Gastroesophageal sphincter (tissue), 4 donors: ENCODE results near the gene DCST1. TPM values are rescaled to one million over a fixed set of nuclear protein-coding genes. Genes with fewer than 3 reads are reported as not detected.

Source experiments
- ATAC-seq: fragments of 150-250 bp; one replicate; pipeline ENCODE4 v1.9.1; 2016; ENCODE audit warnings: mild to moderate bottlenecking, moderate library complexity
- H3K27ac ChIP-seq, 4 donors: fragments of 200-600 bp; sonication (generic) in 3 of 4; 1 replicate in 3 of 4; 2 replicates in 1 of 4; pipeline ENCODE4 v1.5.1; 2016 to 2019
- H3K27me3 ChIP-seq: fragments of 200-600 bp; sonication (generic); one replicate; pipeline ENCODE4 v1.5.1; 2019
- H3K36me3 ChIP-seq, 2 donors: fragments of 200-600 bp; sonication (generic); one replicate each; pipeline ENCODE4 v1.5.1; 2019; ENCODE audit warnings: control low read depth in 1 of 2
- H3K4me1 ChIP-seq, 3 donors: fragments of 200-600 bp; sonication (generic); 1 replicate in 2 of 3; 2 replicates in 1 of 3; pipeline ENCODE4 v1.5.1; 2016 to 2019; ENCODE audit warnings: control low read depth in 2 of 3
- H3K4me3 ChIP-seq, 2 donors: fragments of 200-600 bp; sonication (generic); one replicate each; pipeline ENCODE4 v1.5.1; 2019; ENCODE audit warnings: mild to moderate bottlenecking in 1 of 2, moderate library complexity in 1 of 2
- H3K9me3 ChIP-seq, 3 donors: fragments of 200-600 bp; sonication (generic); one replicate each; pipeline ENCODE4 v1.5.1; 2017 to 2019; ENCODE audit warnings: control low read depth in 2 of 3
- EP300 ChIP-seq: sonication (generic); formaldehyde crosslinking; IDR thresholded peaks from one replicate; pipeline ENCODE4 v1.6.1; 2017; ENCODE audit warnings: antibody characterized with exemption, mild to moderate bottlenecking
- POLR2A ChIP-seq, 2 donors: fragments of 450-650 bp; IDR thresholded peaks; one replicate each; pipeline ENCODE4 v1.6.1; 2017; ENCODE audit warnings: antibody characterized with exemption in 2 of 2, mild to moderate bottlenecking in 2 of 2, moderate library complexity in 1 of 2
- POLR2AphosphoS5 ChIP-seq: sonication (generic); formaldehyde crosslinking; IDR thresholded peaks from one replicate; pipeline ENCODE4 v1.6.1; 2017; ENCODE audit warnings: antibody characterized with exemption
- WGBS, 2 donors: methylation state at CpG; one replicate each; pipeline ENCODE4 v1.1.5; 2018; ENCODE audit warnings: low coverage in 1 of 2; 5-methylcytosine and 5-hydroxymethylcytosine counted together
- total RNA-seq, 4 donors: library from RNA; depleted of rRNA; stranded (reverse); fragments of >200 nt; gene quantifications; one replicate each; pipeline ENCODE4 v1.1.0, GENCODE V29; 2016
- TF ChIP-seq, protein P1 (sequence below), 4 experiments: fragments of 200-600 bp in 2 of 4; fragments of 450-650 bp in 2 of 4; sonication (generic) in 1 of 4; IDR thresholded peaks; one replicate each; pipeline ENCODE4 v1.5.1; 2017 to 2019; ENCODE audit warnings: antibody characterized with exemption in 4 of 4, mild to moderate bottlenecking in 2 of 4, moderate library complexity in 2 of 4

Gene DCST1
- total RNA-seq, 4 donors from 2014 or later: not detected

DNA sequence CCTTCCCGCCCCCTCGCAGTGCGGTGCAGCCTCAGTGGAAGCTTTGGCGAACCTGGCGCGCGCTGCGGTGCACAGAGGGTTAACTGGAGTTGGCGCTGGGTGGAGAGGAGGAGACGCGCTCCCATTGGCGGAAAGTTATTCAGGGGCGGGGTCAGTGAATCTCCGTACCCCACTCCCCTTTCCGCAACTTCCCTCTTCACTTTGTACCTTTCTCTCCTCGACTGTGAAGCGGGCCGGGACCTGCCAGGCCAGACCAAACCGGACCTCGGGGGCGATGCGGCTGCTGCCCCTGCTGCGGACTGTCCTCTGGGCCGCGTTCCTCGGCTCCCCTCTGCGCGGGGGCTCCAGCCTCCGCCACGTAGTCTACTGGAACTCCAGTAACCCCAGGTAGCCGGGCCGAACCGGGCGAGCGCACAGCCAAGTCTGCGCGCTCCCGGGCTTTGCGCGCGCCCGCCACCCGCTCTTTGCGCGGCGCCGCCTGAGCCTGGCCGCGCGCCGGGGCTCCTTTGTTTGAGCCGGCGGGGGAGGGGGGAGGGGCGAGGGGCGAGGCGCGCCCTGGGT, 30.0 kb downstream of the DCST1 start, which contains the start of gene EFNA4:
EFNA4 (plus strand) TSS at position 191 of the 561 bp plus-strand sequence; CDS start at position 275, 84 bp downstream.
- WGBS, 2 donors: 0 to 2% methylated on average over 10 to 13 of the region's 57 CpGs
- peaks cover 0 to 47% (median 23%) of the 10 kb centered on the region in 3 donors for H3K4me1 ChIP-seq
- no peaks in the 10 kb centered on the region for H3K9me3 ChIP-seq
- H3K27ac ChIP-seq: peak within 1 kb of the TSS in 3 of 4 donors; percentile 77 to 85 (median 81)
- peaks cover 0 to 44% of the 10 kb centered on the region in 2 donors for H3K36me3 ChIP-seq
- ATAC-seq: peak; percentile 88
- H3K4me3 ChIP-seq: peak within 1 kb of the TSS; percentile 44 to 85
- TF ChIP-seq, protein P1, sequence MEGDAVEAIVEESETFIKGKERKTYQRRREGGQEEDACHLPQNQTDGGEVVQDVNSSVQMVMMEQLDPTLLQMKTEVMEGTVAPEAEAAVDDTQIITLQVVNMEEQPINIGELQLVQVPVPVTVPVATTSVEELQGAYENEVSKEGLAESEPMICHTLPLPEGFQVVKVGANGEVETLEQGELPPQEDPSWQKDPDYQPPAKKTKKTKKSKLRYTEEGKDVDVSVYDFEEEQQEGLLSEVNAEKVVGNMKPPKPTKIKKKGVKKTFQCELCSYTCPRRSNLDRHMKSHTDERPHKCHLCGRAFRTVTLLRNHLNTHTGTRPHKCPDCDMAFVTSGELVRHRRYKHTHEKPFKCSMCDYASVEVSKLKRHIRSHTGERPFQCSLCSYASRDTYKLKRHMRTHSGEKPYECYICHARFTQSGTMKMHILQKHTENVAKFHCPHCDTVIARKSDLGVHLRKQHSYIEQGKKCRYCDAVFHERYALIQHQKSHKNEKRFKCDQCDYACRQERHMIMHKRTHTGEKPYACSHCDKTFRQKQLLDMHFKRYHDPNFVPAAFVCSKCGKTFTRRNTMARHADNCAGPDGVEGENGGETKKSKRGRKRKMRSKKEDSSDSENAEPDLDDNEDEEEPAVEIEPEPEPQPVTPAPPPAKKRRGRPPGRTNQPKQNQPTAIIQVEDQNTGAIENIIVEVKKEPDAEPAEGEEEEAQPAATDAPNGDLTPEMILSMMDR (IDR thresholded peaks at IDR 0.05): no peak
- peak; percentile 34 for TF ChIP-seq POLR2AphosphoS5
- no peaks in the 10 kb centered on the region for H3K27me3 ChIP-seq

DNA sequence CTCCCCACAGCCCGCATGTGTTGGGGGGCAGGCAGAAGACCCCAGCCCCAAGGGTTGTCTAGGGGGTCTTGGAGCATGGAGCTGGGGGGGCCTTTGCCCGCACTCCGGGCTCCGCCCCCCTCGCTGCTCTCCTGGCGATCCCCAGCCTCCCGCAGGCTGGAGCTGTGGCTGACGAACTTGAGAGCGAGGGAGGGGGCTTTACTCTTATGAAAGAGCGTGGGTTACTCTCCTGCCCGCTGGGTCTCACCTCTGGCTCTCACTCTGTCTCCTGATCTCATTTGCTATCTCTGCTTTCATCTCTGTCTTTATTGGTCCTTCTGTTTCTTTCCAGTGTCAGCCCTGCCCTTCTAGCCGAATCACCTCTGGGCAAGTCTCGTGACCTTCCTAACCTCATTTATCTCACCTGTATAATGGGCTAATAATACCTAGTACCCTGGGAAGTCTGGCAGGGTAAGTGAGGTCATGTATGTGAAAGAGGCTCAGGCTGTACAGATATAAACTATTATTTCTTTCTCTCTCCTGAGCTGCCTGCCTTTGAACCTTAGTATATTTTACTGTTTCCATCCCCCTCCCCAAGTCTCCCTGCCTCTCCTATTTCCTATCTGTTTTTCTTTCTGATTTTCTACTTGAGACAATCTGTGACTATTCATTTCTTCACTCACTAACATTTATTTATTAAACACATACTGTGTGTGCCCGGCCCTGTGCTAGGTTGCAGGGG, 30.6 kb downstream of the DCST1 start:
- 20 to 22% methylated on average over 6 to 8 of the region's 14 CpGs for WGBS, 2 donors
- no peak for ATAC-seq
- peak overlapping the region in 3 of 4 donors; percentile 77 to 85 (median 81) for H3K27ac ChIP-seq
- TF ChIP-seq EP300: no peak
- TF ChIP-seq POLR2A (IDR thresholded peaks at IDR 0.05): no peak
- no peak for TF ChIP-seq POLR2AphosphoS5
- TF ChIP-seq, protein P1 (IDR thresholded peaks at IDR 0.05): no peak
- H3K9me3 ChIP-seq: no peaks in the 10 kb centered on the region
- no peaks in the 10 kb centered on the region for H3K27me3 ChIP-seq
- peak overlapping the region; percentile 44 to 85 for H3K4me3 ChIP-seq
- H3K4me1 ChIP-seq: peaks cover 0 to 47% (median 23%) of the 10 kb centered on the region in 3 donors
- H3K36me3 ChIP-seq: peaks cover 0 to 38% of the 10 kb centered on the region in 2 donors

DNA sequence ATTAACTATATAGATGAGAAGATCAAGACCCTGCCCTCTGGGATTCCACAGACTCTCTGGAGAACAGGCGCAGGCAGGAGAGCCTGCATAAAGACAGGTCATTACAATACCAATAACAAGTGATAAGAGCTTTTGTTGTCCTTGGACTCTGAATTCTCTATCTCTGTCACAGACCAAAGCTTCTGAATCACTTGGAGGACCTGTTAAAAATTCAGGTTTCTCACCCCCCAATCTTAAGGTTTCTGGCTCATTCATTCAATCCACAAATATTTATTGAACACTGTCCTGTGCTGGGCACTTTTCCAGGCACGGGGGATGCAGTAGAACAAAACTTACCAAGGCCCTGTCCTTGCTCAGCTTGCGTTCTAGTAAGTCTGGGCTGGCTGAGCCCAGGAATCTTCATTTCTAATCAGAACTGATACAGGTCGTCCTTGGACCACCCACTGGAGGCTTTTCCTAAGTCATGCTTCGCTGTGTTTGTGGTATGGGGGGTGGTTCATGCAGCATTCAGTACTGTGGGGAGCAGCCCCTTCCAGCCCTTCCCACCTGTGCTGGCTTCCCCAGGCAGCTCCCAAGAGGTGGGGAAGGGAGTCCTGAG, 31.3 kb downstream of the DCST1 start:
- Histone ChIP-seq H3K27me3 (no peaks in the 10 kb centered on the region), H3K4me1 (peaks cover 0 to 49% (median 23%) of the 10 kb centered on the region in 3 donors), H3K4me3 (no peak overlapping the region), H3K27ac (no peak overlapping the region), H3K36me3 (peaks cover 0 to 31% of the 10 kb centered on the region in 2 donors), H3K9me3 (no peaks in the 10 kb centered on the region)
- TF ChIP-seq, protein P1 (IDR thresholded peaks at IDR 0.05): no peak
- TF ChIP-seq POLR2A (IDR thresholded peaks at IDR 0.05): no peak
- TF ChIP-seq POLR2AphosphoS5: no peak
- TF ChIP-seq EP300: no peak
- 73 to 80% methylated on average over 2 to 4 of the region's 5 CpGs for WGBS, 2 donors
- no peak for ATAC-seq

DNA sequence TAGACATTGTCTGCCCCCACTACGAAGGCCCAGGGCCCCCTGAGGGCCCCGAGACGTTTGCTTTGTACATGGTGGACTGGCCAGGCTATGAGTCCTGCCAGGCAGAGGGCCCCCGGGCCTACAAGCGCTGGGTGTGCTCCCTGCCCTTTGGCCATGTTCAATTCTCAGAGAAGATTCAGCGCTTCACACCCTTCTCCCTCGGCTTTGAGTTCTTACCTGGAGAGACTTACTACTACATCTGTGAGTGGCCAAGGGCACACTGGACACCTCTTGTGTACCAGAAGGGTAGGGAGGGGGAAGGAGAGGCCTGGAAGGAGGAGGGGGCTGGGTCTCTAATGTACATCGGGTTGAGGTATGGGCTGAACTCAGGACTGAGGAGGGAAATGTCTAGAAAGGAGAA, 33.2 kb downstream of the DCST1 start:
- WGBS, 2 donors: 50 to 57% methylated on average over 1 of the region's 8 CpGs

More for the DNA sequence above, 33.2 kb downstream of the DCST1 start:
- peaks cover 0 to 13% of the 10 kb centered on the region in 2 donors for H3K36me3 ChIP-seq
- H3K4me3 ChIP-seq: no peak overlapping the region
- no peak for TF ChIP-seq EP300
- no peak for TF ChIP-seq POLR2AphosphoS5
- TF ChIP-seq, protein P1 (IDR thresholded peaks at IDR 0.05): no peak
- no peak for TF ChIP-seq POLR2A (IDR thresholded peaks at IDR 0.05)
- no peak for ATAC-seq
- H3K27ac ChIP-seq: no peak overlapping the region
- no peaks in the 10 kb centered on the region for H3K27me3 ChIP-seq
- peaks cover 0 to 53% (median 23%) of the 10 kb centered on the region in 3 donors for H3K4me1 ChIP-seq
- no peaks in the 10 kb centered on the region for H3K9me3 ChIP-seq
